Measurements from ENCODE around the gene CELF4.
"Not testable (repeated sequence)": the region's sequence is repeated elsewhere in the genome, so short reads cannot be mapped to it uniquely, and the experiment has no call there.

The CELF4 gene

DNA sequence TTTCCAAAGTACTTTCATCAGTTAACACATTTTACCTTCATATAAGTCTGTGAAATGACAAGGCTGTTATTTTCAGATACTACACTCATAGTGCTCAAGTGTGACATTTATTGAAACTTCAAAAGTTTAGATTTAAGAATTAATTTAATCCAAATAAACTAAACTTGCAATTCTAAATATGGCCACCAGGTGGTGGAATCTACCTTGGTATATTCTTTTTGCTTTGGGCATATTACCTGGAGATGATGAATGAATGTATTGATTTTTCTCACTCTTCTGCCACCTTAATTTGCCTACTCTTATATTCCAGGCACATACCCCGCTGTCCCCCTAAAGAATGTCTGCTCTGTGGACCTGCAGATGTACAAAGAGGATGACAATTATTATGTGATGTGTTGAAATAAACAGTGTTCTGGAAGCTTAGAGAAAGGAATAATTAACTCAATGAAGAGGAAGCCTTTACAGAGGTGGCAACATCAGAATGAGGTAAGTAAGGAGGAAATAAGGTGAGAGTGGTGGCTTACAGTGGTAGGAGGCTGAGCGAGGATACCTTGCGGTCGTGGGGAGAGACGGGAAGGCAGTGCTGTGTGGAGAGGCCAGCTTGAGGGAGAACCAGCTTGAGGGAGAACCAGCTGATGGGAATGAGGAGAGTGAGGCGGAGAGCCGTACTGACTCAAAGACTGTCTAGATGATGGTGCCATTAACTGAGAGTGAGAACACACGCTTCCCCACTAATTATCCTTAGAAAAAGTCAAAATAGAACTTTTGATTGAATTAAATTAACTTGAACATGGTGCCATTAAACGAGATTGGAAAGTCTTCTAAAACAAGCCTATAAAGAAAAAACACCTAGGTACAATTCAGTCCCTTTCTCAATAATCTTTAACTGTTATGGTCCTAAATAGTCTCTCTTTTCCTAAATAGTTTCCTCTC lies 179.5 kb downstream of the CELF4 start:
- DNase-seq, result peak; percentile 49

- no peak for DNase-seq
Measured at GRCh38 chr18:37383846-37384595, 181.6 kb downstream of the CELF4 start.

GRCh38 chr18:37383036-37383785 lies 182.4 kb downstream of the CELF4 start:
- DNase-seq, result no peak

- DNase-seq, result no peak
Measured at GRCh38 chr18:37381554-37381953, 184.0 kb downstream of the CELF4 start.

DNA sequence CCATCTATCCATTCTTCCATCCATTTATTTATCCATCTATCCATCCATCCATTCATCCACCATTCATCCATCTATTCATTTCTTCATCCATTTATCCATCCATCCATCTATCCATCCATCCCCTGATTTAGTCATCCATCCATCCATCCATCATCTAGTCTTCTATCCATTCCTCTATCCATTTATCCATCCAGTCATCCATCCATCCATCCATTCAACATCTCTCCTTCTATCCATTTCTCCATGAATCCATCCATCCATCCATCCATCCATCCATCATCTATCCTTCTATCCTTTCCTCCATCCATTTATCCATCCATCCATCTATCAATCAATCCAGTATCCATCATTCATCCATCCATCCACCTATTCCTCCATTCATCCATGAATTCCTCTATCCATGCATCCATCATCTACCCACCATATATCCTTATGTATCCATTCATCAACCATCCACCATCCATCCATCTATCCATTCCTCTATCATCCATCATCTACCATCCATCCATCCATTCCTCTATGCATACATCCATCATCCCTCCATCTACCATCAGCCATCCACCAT lies 185.0 kb downstream of the CELF4 start:
- DNase-seq, result no peak

GRCh38 chr18:37378336-37379010 lies 187.1 kb downstream of the CELF4 start:
- no peak for DNase-seq

DNA sequence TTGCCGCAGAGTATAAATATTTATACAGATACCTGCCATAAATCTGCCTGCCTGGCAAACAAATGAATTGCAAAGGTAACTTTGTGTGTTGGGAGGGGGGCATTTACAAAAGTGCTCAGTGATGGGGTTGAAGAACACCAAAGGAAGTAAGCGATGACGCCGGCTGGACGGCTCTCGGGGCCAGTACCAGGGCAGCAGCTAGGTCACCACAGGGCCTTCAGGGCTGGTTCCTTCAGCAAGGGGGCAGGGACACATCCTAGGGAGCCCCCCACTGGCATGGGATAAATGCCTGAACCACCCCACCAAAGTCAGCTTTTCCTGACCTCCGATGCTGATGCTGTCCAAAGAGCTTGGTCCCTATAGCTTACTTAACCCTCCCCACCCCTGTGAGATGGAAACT lies 190.4 kb downstream of the CELF4 start:
- DNase-seq, result no peak

DNA sequence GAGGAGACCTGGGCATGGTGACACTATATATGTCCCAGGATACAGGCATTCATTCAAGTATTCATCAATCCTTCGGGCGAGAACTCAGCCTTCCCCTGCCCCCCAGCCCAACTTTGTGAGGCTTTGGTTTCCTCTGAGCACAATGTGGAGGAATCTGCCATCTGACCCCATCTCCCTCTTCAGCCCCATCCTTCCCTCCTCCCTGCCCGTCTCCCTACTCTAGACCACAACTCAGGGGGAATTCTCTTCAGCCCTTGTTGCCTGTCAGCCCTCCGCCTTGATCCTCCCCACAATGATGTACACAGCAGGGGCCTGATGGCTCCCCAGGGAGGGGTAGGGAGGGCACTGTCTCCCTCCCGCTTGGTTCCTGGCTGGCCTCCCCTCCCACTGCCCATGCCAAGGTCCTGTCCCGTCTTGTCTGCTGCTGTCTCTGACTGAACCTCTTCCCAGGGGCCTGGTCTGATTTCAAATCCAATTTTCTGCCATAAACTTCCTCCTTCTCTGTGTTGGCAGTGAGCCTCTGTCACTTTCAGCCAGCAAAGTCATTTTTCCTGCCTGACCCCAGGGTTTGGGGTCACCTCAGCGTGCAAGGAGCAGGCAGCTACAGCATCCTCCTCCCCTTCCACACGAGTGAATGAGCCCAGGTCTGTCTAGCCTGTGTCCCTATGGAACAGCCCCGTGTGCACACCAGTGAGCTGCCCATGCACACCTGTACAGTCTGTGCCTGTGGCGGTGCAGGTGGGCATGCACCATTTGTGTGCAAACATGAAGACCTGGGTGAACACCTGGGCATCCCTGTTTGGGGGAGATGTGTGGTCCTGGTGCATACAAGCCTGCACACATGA lies 197.3 kb downstream of the CELF4 start:
- DNase-seq, result no peak

DNA sequence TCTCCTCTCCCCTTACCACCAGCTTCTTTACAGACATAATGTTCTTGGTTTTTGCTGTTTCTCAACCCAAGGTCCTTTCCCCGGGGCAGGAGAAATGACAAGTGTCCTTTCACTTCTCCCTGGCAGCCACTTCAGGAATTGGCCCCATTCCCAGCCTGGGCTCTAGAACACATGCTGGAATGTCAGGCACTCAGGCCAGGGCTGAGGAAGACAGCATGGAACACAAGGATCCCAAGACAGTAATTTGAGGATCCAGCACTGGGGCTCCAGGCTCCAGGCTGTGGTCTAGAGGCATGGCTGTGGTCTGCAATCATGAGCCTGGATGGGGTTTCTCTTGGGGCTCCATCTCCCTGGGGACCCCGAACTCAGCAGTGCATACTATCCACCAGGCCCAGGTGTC lies 201.4 kb downstream of the CELF4 start:
- DNase-seq, result no peak

- no peak for DNase-seq
Measured at GRCh38 chr18:37362158-37362890, 203.3 kb downstream of the CELF4 start.

GRCh38 chr18:37361335-37362157 lies 204.1 kb downstream of the CELF4 start:
- DNase-seq, result no peak

DNA sequence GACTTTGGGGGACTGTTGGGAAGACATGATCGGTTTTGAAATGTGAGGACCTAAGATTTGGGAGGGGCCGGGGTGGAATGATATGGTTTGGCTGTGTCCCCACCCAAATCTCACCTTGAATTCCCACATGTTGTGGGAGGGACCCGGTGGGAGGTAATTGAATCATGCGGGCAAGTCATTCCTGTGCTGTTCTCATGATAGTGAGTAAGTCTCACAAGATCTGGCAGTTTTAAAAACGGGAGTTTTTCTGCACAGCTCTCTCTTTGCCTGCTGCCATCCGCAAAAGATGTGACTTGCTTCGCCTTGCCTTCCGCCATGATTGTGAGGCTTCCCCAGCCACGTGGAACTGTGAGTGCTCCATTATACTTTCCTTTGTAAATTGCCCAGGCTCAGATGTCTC lies 207.5 kb downstream of the CELF4 start:
- not testable (repeated sequence) for DNase-seq

DNA sequence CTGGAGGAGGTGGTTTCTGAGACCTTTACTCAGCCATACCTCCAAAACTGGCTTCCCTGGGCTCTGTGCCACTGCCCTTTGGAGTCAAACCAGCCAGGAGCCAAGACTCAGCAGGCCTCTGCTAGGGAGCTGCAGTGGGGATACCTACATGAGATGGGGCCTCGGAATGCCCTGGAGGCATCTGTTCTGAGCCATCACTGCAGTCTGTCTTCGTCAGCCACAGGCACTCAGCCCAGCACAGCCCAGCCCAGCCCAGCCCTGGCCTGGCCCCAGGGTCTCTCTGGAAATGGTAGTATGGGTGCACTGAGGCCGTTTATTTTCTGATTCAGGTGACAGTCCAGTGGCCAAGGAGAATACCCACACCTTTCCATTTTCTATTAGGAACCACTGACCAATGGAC lies 209.8 kb downstream of the CELF4 start:
- no peak for DNase-seq

GRCh38 chr18:37351110-37351509 lies 214.5 kb downstream of the CELF4 start:
- no peak for DNase-seq

DNA sequence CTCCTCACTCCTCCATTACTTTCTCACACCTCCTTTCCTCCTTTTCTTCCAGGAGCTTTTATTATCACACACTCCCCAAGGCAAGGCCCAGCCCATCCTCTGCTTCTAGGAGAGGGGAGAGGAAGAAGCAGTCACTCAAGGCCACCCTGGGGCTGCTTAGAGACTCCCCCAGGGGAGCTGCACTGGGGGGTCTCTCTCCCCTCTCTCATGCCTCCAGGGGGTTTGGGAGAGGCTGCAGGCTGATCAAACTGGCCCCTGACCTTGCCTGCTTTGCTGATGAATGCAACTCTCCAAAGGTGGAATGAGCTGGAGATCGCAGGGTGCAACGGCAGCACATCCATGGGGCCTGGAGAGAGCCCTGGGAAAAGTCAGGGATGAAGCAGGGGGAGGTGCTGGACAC lies 216.9 kb downstream of the CELF4 start:
- DNase-seq, result no peak

DNA sequence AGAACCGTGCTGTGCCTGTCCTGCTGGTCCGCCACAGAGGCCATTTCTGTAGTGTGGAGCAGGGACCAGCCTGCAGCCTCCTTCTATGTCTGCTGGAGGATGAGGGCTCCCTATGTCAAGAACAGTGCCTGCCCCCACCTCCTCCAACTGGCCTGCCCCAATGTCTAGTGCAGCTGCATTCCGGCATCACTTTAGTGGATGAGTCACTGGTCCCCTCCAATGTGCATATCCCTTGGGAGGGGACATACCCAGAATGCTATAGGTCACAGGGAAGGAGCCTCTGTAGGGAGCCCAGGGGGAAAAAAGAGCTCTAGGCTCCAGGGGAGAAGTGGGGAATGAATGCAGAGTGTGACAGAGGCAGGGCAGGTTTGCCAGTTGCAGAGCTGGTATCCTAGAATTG lies 219.6 kb downstream of the CELF4 start:
- DNase-seq, result no peak

GRCh38 chr18:37343542-37343851 lies 222.1 kb downstream of the CELF4 start:
- DNase-seq, result peak; percentile 82

GRCh38 chr18:37341473-37342086 lies 224.0 kb downstream of the CELF4 start:
- no peak for DNase-seq

DNA sequence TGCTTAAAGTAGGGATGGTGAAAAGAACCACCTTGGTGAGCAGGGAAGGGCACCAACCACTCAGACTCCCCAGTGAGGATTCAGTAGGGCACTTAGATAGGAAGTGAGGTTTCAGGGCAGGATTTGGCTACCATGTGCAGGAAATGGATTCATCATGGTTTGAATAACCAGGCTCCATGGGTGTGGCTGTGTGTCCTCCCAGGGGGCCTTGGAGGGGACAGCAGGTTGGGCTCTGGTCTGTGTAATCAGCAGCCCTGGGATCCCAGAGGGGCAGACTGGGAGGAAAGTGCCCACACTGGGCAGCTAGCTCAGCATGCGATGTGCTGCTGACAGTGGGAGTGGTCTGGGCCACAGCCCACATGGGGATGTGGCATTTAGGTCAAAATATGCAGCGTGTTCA lies 224.6 kb downstream of the CELF4 start:
- DNase-seq, result no peak
